Mesenteric fat pad (tissue), 1 donor: ENCODE data around the gene BNC2. TPM values are rescaled to one million over a fixed set of nuclear protein-coding genes. Genes with fewer than 3 reads are reported as not detected.

ENCODE experiments used
- DNase-seq: peaks from one replicate; pipeline ENCODE4 v3.0.0-alpha.2; 2020; ENCODE audit warnings: low spot score
- total RNA-seq: library from RNA; stranded (reverse); fragmentation: NEBNext Ultra II Directional; extraction: Animal tissue kit (Norgen Biotek cat#: 25700); gene quantifications from one replicate; pipeline ENCODE4 v1.2.1, GENCODE V29; 2021
- donor health status: DM: yes; HTN: yes; CAD: no.

Gene BNC2
- total RNA-seq, 1 donor from 2014 or later, result 27.5 TPM

GRCh38 chr9:16637218-16637617, 233.3 kb downstream of the BNC2 start:
- DNase-seq, result no peak

GRCh38 chr9:16633794-16634193, 236.7 kb downstream of the BNC2 start:
- DNase-seq, result no peak

GRCh38 chr9:16628413-16628812, 242.1 kb downstream of the BNC2 start:
- no peak for DNase-seq

GRCh38 chr9:16627967-16628366, 242.5 kb downstream of the BNC2 start:
- DNase-seq, result no peak

GRCh38 chr9:16627521-16627920, 242.9 kb downstream of the BNC2 start:
- no peak for DNase-seq

GRCh38 chr9:16626577-16627130, 243.8 kb downstream of the BNC2 start:
- DNase-seq, result no peak

GRCh38 chr9:16625811-16626210, 244.7 kb downstream of the BNC2 start:
- no peak for DNase-seq

GRCh38 chr9:16625161-16625631, 245.3 kb downstream of the BNC2 start:
- DNase-seq, result no peak

- DNase-seq, result no peak
Observed at GRCh38 chr9:16624744-16625117, 245.7 kb downstream of the BNC2 start.

GRCh38 chr9:16623989-16624743, 246.3 kb downstream of the BNC2 start:
- DNase-seq, result no peak

GRCh38 chr9:16622541-16622940, 247.9 kb downstream of the BNC2 start:
- no peak for DNase-seq

GRCh38 chr9:16619914-16620520, 250.5 kb downstream of the BNC2 start:
- no peak for DNase-seq

- no peak for DNase-seq
Observed at GRCh38 chr9:16619402-16619801, 251.1 kb downstream of the BNC2 start.

- no peak for DNase-seq
Observed at GRCh38 chr9:16618524-16618923, 251.9 kb downstream of the BNC2 start.

GRCh38 chr9:16616686-16617085, 253.8 kb downstream of the BNC2 start:
- DNase-seq, result no peak

- no peak for DNase-seq
Observed at GRCh38 chr9:16615451-16615850, 255.0 kb downstream of the BNC2 start.

GRCh38 chr9:16613605-16614004, 256.9 kb downstream of the BNC2 start:
- no peak for DNase-seq

GRCh38 chr9:16613051-16613450, 257.4 kb downstream of the BNC2 start:
- no peak for DNase-seq

- DNase-seq, result no peak
Observed at GRCh38 chr9:16612627-16613026, 257.8 kb downstream of the BNC2 start.

GRCh38 chr9:16611983-16612382, 258.5 kb downstream of the BNC2 start:
- no peak for DNase-seq

GRCh38 chr9:16611001-16611400, 259.5 kb downstream of the BNC2 start:
- DNase-seq, result no peak

GRCh38 chr9:16610538-16610937, 259.9 kb downstream of the BNC2 start:
- DNase-seq, result no peak

- no peak for DNase-seq
Observed at GRCh38 chr9:16608906-16609305, 261.6 kb downstream of the BNC2 start.
